ENCODE results near the gene VILL.

GRCh38 chr3:37964146-37964545 is 26.4 kb upstream of the VILL start:
- TF ChIP-seq POLR2A (IDR thresholded peaks at IDR 0.05; ENCODE audit: borderline replicate concordance, extremely low read depth, insufficient read depth, insufficient read length), result no peak
- TF ChIP-seq CTCF (IDR thresholded peaks at IDR 0.05 in 2 of 3, conservative IDR thresholded peaks at IDR 0.05 in 1 of 3; ENCODE audit: borderline replicate concordance in 1 of 3, insufficient read depth in 1 of 3, low read depth in 2 of 3, low read length in 2 of 3), result no peak
- no peak for TF ChIP-seq RAD21 (IDR thresholded peaks at IDR 0.05; ENCODE audit: low read depth)
- no peak for TF ChIP-seq ELF1 (IDR thresholded peaks at IDR 0.05; ENCODE audit: borderline replicate concordance, low read depth)
- no peak for TF ChIP-seq YY1 (IDR thresholded peaks at IDR 0.05; ENCODE audit: extremely low read depth, insufficient replicate concordance, low read depth, low read length)
- no peak for TF ChIP-seq REST (IDR thresholded peaks at IDR 0.05; ENCODE audit: low read depth)
- TF ChIP-seq EZH2 (IDR thresholded peaks at IDR 0.05), result no peak
- TF ChIP-seq MAX (IDR thresholded peaks at IDR 0.05), result no peak
- no peak for TF ChIP-seq FOSL1 (IDR thresholded peaks at IDR 0.05; ENCODE audit: low read depth)
- no peak for TF ChIP-seq POLR2AphosphoS5 (IDR thresholded peaks at IDR 0.05; ENCODE audit: low read depth, low read length)
- TF ChIP-seq ZBTB33 (IDR thresholded peaks at IDR 0.05; ENCODE audit: extremely low read depth, insufficient replicate concordance, low read length), result no peak
- TF ChIP-seq CEBPB (IDR thresholded peaks at IDR 0.05; ENCODE audit: low read depth), result no peak
- TF ChIP-seq JUND (IDR thresholded peaks at IDR 0.05), result no peak
